BLaER1 treated with 17β-estradiol and CSF1 and Interleukin-3, amounts not matched to agents 10 nM and 100 nM (cell line): ENCODE results near the gene USH1C.

Experiments used
- H3K27ac ChIP-seq, 11 experiments: shearing (Covaris generic); formaldehyde crosslinking; 2 replicates each; pipeline ENCODE4 v1.8.1; 2022
- H3K27me3 ChIP-seq, 11 experiments: shearing (Covaris generic); formaldehyde crosslinking; 2 replicates each; pipeline ENCODE4 v1.8.1; 2022
- H3K36me3 ChIP-seq, 11 experiments: shearing (Covaris generic); formaldehyde crosslinking; 2 replicates each; pipeline ENCODE4 v1.8.1; 2022
- H3K4me1 ChIP-seq, 10 experiments: shearing (Covaris generic); formaldehyde crosslinking; 2 replicates each; pipeline ENCODE4 v1.8.1; 2022
- H3K4me2 ChIP-seq, 11 experiments: shearing (Covaris generic); formaldehyde crosslinking; 2 replicates each; pipeline ENCODE4 v1.8.1; 2022
- H3K4me3 ChIP-seq, 10 experiments: shearing (Covaris generic); formaldehyde crosslinking; 2 replicates each; pipeline ENCODE4 v1.8.1; 2022
- H3K9ac ChIP-seq, 11 experiments: shearing (Covaris generic); formaldehyde crosslinking; 2 replicates each; pipeline ENCODE4 v1.8.1; 2022
- H3K9me3 ChIP-seq, 11 experiments: shearing (Covaris generic); formaldehyde crosslinking; replicated peaks in 1 of 11; 2 replicates each; pipeline ENCODE4 v1.8.1; 2022
- H4K20me1 ChIP-seq, 11 experiments: shearing (Covaris generic); formaldehyde crosslinking; 2 replicates each; pipeline ENCODE4 v1.8.1; 2022
- Cebpa-rat ChIP-seq, 11 experiments: shearing (Covaris generic); IDR thresholded peaks; 2 replicates each; pipeline ENCODE4 v1.8.1; 2022

USH1C gene

DNA sequence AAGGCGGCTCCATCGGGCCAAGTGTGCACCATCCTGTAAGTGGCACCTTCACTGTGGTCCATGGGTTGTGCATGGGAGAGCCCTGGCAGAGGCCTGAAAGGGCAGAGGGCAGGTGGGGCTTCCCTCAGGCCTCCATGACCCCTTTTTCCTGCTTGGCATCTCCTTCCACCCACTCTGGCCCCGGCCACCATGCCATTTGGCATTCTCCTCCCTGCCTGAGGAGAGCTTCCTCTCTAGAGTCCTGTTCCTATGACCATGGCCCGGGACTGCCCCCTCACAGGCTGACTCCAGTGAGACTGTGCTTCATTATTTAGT is 7.8 kb upstream of the USH1C start:
- H3K4me2 ChIP-seq = no peak overlapping the region
- H3K4me3 ChIP-seq = no peak overlapping the region
- no peak overlapping the region for H3K9ac ChIP-seq
- H3K27ac ChIP-seq = no peak overlapping the region
- H3K36me3 ChIP-seq = no peaks in the 10 kb centered on the region
- no peaks in the 10 kb centered on the region for H4K20me1 ChIP-seq
- no peak for TF ChIP-seq Cebpa-rat (IDR thresholded peaks at IDR 0.05)
- peaks cover 0 to 20% (median 12%) of the 10 kb centered on the region in 10 experiments; a peak in 16 of 20 replicates for H3K4me1 ChIP-seq
- H3K9me3 ChIP-seq = no peaks in the 10 kb centered on the region
- H3K27me3 ChIP-seq = no peaks in the 10 kb centered on the region

DNA sequence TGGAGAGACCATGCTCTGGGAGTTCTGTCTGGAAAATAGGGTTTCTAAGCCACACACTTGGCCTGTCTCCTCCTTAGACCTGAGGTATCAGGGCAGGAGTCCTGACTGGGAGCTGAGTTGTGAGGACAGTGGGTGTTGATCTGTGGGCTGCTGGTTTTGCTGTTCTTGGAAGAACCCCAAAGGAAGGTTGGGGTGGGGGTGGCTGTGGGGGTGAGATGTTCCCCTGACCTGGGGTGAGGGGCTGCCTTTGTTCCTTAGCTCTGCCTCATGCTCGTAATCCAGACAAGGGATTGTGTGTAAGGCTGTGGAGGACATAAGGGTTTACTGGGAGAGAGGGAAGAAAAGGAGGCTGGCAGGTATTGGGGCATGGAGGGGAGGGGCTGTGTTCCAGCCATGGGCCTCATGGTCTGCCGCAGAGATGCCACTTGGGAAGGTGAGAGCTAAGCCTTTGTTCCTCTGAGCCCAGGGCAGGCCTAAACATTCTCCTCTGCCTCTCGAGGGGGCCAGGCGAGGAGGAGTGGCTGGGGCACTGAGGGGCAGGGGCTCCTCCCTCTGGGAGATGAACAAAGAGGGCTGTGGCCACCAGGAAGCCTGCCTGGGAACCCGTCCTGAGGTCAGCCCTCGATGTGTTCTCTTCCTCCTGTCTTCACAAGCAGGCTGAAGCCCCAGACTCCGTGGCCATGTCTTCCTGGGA is 7.3 kb upstream of the USH1C start:
- no peaks in the 10 kb centered on the region for H3K9me3 ChIP-seq
- H4K20me1 ChIP-seq = no peaks in the 10 kb centered on the region
- no peak for TF ChIP-seq Cebpa-rat (IDR thresholded peaks at IDR 0.05)
- no peak overlapping the region for H3K27ac ChIP-seq
- no peak overlapping the region for H3K9ac ChIP-seq
- no peak overlapping the region for H3K4me3 ChIP-seq
- H3K27me3 ChIP-seq = no peaks in the 10 kb centered on the region
- no peaks in the 10 kb centered on the region for H3K36me3 ChIP-seq
- peaks cover 0 to 20% (median 12%) of the 10 kb centered on the region in 10 experiments; a peak in 16 of 20 replicates for H3K4me1 ChIP-seq
- H3K4me2 ChIP-seq = peak overlapping the region in 3 of 11 experiments; percentile 54 to 69 (median 57); a peak in 4 of 22 replicates

DNA sequence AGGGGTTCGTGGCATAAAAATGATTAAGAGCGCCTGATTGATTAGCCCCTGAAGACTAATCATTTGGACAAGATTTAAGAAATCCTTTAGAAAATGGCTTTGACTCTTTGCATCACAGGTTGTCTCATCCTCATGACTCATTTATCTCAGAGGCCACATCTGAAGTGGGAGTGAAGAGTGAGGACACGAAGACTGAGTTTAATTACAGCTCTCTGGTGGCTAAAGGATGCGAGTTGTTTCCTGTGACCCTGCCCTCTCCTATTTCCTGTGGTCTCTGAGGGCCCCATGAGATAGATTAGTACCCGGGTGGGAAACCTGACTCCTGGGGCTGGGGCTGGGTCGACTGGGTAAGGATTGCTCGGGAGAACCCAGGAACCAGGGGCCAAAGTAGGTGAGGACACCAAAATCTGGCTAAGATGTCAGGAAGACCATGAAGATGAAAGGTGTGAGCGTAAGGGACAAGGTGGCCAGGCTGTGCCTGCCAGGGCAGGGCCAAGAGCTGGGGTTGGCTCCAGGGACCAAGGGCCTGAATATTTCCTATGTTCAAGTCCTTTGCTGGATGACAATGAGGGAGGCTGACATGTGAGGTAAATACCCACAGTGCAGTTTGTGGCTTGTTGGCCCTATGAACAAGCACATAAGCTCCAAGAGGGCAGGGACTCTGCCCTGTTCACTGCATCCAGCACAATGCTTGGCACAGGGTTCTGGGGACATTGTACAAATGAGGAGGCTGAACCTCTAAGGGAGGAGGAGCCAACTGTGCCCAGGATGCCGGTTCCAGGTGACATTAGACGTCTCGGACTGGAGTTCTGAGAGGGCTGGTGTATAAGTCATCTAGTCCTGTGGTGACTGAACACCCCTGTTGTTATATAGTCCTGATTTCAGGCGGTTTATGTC is 6.5 kb upstream of the USH1C start:
- peak overlapping the region; percentile 13 to 69 (median 54); a peak in 21 of 22 replicates for H3K4me2 ChIP-seq
- no peak for TF ChIP-seq Cebpa-rat (IDR thresholded peaks at IDR 0.05)
- H3K4me3 ChIP-seq = no peak overlapping the region
- H3K36me3 ChIP-seq = no peaks in the 10 kb centered on the region
- H3K27me3 ChIP-seq = no peaks in the 10 kb centered on the region
- H3K9me3 ChIP-seq = no peaks in the 10 kb centered on the region
- H4K20me1 ChIP-seq = no peaks in the 10 kb centered on the region
- no peak overlapping the region for H3K9ac ChIP-seq
- H3K4me1 ChIP-seq = peaks cover 0 to 20% (median 12%) of the 10 kb centered on the region in 10 experiments; a peak in 16 of 20 replicates
- no peak overlapping the region for H3K27ac ChIP-seq

DNA sequence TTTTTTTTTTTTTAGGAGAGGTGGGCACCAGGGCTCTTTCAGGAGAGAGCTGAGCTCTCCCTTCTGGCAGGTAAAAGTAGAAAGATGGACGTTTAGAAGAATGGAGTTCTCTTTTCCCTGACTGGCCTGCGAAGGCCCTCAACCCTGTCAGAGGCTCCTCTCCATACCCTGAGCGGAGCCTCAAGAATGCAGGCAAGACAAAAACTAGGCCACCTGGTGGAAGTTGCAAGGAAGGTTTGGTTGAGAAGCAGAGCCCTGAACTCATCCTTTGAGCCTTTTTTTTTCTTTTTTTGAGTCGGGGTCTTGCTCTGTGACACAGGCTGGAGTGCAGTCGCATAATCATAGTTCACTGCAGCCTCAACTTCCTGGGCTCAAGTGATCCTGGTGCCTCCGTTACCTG is 4.2 kb upstream of the USH1C start:
- Histone ChIP-seq H3K27ac (no peak overlapping the region), H4K20me1 (no peaks in the 10 kb centered on the region), H3K9ac (no peak overlapping the region), H3K9me3 (0 out of 22 replicates have a peak, but pooled peaks cover 0 to 5% (median 0%) of the 10 kb centered on the region in 11 experiments), H3K4me3 (no peak overlapping the region), H3K36me3 (no peaks in the 10 kb centered on the region), H3K4me1 (peaks cover 0 to 20% (median 12%) of the 10 kb centered on the region in 10 experiments; a peak in 16 of 20 replicates), H3K27me3 (no peaks in the 10 kb centered on the region), H3K4me2 (no peak overlapping the region)
- no peak for TF ChIP-seq Cebpa-rat (IDR thresholded peaks at IDR 0.05)

DNA sequence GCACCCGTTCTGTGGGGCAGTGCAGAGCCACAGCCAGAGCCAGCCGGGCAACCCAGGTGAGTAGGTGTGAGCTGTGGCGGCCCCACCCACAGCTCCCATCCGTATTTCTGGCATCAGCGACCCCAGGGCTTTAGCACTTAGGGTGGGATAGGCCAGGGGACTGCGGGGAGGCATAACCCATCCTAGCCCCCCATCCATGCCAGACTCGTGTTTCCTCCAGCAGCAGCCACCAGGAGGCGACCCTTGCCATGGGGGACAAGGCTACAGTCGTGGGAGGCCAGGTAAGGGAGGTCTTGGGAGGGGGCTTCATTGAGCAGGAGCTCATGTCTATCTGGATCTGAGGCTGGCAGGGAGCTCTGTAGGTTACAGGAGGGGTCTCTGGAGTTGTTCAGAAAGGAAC is 3.7 kb upstream of the USH1C start:
- TF ChIP-seq Cebpa-rat (IDR thresholded peaks at IDR 0.05) = no peak
- Histone ChIP-seq H3K27me3 (no peaks in the 10 kb centered on the region), H3K27ac (no peak overlapping the region), H3K4me1 (peaks cover 0 to 20% (median 12%) of the 10 kb centered on the region in 10 experiments; a peak in 16 of 20 replicates), H4K20me1 (no peaks in the 10 kb centered on the region), H3K9ac (no peak overlapping the region), H3K4me3 (no peak overlapping the region), H3K9me3 (0 out of 22 replicates have a peak, but pooled peaks cover 0 to 5% (median 0%) of the 10 kb centered on the region in 11 experiments), H3K36me3 (no peaks in the 10 kb centered on the region), H3K4me2 (no peak overlapping the region)

DNA sequence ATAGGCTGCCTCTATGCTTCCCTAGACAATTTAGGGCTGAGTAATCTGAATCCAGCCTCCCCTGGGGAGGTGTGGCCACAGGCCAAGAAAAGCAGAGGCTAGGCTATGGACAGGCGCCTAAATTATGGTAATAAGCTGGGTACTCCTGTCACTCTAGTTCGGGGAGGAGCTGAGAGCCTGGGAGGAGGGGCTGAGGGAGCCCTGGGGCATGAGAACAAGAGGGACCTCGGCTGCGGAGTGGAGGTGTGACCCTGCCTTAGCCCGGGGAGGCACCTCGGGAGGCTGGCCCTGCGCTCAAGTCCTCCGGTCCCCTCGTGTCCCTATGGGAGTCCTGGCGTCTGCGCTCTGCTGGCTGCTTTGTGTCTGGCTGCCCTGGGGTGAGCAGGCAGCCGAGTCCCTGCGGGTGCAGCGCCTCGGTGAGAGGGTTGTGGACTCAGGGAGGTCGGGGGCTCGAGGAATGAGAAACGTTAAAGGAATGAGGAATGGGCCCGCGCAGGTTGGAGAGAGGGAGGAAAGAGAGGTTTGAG is 2.9 kb upstream of the USH1C start, which contains the start of gene OTOG:
Gene OTOG, plus strand, starts transcription at position 209 of the 527 bp plus-strand sequence. Its CDS starts 114 bp downstream, at position 323.
- H3K27me3 ChIP-seq = no peaks in the 10 kb centered on the region
- no peaks in the 10 kb centered on the region for H4K20me1 ChIP-seq
- no peaks in the 10 kb centered on the region for H3K36me3 ChIP-seq
- no peak for TF ChIP-seq Cebpa-rat (IDR thresholded peaks at IDR 0.05)
- peaks cover 0 to 20% (median 12%) of the 10 kb centered on the region in 10 experiments; a peak in 16 of 20 replicates for H3K4me1 ChIP-seq
- 0 out of 22 replicates have a peak, but pooled peaks cover 0 to 5% (median 0%) of the 10 kb centered on the region in 11 experiments for H3K9me3 ChIP-seq
- no peak within 1 kb of the TSS for H3K4me3 ChIP-seq
- no peak within 1 kb of the TSS for H3K27ac ChIP-seq
- no peak within 1 kb of the TSS for H3K9ac ChIP-seq
- no peak within 1 kb of the TSS for H3K4me2 ChIP-seq

DNA sequence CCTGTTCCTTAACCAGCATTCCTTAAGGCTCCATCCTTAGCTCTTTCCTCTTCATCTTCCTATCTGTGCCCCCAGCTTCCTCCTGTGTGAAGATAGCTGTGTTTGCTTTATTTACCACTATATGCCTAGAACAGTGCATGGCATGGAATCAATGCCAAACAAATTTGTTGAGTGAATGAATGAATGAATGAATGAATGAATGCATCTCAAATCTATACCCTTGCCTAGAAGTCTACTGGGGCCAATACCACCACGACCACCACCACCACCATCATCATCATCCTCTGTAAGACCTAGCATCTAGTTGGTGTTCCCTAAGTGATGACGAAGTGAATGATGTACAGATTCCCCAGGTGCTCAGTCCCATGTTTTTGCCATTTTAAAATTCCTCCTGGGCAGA is 2.0 kb upstream of the USH1C start:
- H3K4me1 ChIP-seq = peaks cover 0 to 18% (median 9%) of the 10 kb centered on the region in 10 experiments; a peak in 16 of 20 replicates
- TF ChIP-seq Cebpa-rat (IDR thresholded peaks at IDR 0.05) = no peak
- H3K27ac ChIP-seq = no peak overlapping the region
- no peak overlapping the region for H3K4me2 ChIP-seq
- H3K27me3 ChIP-seq = no peaks in the 10 kb centered on the region
- H3K4me3 ChIP-seq = no peak overlapping the region
- no peak overlapping the region for H3K9ac ChIP-seq
- 0 out of 22 replicates have a peak, but pooled peaks cover 0 to 5% (median 0%) of the 10 kb centered on the region in 11 experiments for H3K9me3 ChIP-seq
- H3K36me3 ChIP-seq = no peaks in the 10 kb centered on the region
- H4K20me1 ChIP-seq = no peaks in the 10 kb centered on the region

DNA sequence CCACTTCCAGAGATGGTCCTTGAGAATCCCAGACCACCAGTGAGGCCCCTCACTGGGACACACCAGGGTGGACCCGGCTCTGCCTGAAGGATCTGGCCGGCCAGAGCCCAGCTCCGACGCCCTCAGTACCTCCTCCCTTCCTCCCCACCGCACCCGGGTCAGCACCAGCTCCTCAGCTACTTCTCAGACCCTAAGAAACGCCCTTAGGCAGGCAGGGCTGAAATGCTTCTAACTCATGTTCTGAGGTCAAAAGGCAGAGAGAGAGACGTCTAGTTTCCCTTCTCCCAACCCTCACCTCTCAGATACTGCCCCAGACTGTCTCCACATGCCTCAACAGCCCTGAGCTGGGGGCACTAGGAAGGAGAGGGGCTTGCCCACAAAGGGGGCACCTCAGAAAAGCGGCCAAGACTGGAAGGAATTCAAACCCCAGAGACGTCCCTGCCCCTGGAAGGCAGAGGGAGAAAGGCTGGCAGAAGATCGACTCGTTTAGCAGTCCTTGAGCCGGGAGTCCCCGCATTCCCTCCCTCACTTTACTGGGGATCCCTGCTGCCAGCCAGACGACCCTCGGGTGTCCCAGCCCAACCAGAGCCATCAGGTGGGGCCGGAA is 539 bp downstream of the USH1C start:
- TF ChIP-seq Cebpa-rat (IDR thresholded peaks at IDR 0.05) = no peak
- no peaks in the 10 kb centered on the region for H3K27me3 ChIP-seq
- H3K4me3 ChIP-seq = no peak overlapping the region
- H3K9me3 ChIP-seq = 0 out of 22 replicates have a peak, but pooled peaks cover 0 to 5% (median 0%) of the 10 kb centered on the region in 11 experiments
- no peak overlapping the region for H3K4me2 ChIP-seq
- H3K4me1 ChIP-seq = peaks cover 0 to 3% (median 0%) of the 10 kb centered on the region in 10 experiments; a peak in 3 of 20 replicates
- no peaks in the 10 kb centered on the region; a peak in 1 of 22 replicates for H4K20me1 ChIP-seq
- no peak overlapping the region for H3K27ac ChIP-seq
- H3K9ac ChIP-seq = no peak overlapping the region
- H3K36me3 ChIP-seq = no peaks in the 10 kb centered on the region
